Hypothalamus (tissue), 51 donors: ENCODE results near the gene CABP4.
A peak's percentile ranks its signal among the peaks of the same experiment; 100 is the strongest.
"Not testable (repeated sequence)": the region's sequence is repeated elsewhere in the genome, so short reads cannot be mapped to it uniquely, and the experiment has no call there.

ENCODE experiments used
- DNase-seq, 51 donors: peaks; one replicate each; lab custom pipeline; 2025; lab: John Stamatoyannopoulos, UW

CABP4 gene

DNA sequence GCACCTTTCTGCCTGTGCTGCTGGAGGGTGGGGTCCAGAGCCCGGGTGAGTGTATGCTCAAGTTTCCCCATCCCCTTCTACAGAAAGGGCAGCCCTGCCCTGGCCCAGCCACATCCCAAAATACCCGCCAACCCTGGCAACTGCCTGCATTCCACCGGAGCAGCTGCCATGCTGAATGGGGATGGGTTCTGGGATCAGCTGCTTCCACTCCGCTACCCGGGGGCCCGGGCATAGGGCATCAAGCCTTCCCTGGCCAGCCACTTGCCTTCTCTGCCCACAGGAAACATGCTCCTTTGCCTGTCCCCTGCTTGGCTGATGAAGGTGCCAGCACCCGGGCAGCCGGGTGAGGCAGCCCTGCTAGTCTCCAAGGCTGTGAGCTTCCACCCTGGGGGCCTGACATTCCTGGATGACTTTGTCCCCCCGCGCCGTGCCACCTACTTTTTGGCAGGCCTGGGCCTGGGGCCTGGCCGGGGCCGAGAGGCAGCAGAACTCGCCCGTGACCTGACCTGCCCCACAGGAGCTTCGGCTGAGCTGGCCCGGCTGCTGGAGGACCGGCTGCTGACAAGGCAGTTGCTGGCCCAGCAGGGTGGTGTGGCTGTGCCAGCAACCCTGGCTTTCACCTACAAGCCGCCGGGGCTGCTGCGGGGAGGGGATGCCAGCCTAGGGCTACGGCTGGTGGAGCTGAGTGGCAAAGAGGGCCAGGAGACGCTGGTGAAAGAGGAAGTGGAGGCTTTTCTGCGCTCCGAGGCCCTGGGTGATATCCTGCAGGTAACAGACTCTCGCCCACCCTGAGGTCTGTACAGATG lies 36.5 kb upstream of the CABP4 start:
- peak in 1 of 51 donors; percentile 27 for DNase-seq

DNA sequence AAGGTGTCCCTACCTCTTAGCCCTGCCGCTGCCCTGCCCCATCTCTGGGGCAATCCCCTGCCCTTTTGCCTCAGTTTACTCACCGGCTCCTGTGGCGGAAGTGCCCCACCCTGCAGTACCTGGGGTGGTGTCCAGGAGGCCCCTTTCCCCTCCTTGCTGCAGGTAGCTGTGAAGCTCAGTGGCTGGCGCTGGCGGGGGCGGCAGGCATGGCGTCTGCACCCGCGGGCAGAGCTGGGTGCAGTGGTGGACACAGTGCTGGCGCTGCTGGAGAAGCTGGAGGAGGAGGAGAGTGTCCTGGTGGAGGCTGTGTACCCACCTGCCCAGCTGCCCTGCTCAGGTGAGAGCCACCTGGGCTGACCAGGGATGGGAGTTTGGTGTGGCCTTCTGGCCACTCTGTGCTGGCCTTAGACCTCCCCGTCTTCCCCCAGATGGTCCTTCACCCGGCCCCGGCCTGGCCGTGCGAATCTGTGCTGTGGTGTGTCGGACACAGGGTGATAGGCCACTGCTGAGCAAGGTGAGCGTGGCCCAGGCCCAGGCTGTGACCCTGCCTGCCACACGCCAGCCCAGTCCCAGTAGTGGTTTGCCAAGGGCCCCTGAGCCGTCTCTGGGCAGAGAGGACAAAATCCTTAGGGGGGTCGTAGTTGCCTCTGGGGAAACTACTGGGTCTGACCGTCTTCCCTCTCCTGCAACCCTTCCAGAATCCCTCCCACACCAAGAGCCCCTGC lies 35.7 kb upstream of the CABP4 start:
- DNase-seq, result no peak

DNA sequence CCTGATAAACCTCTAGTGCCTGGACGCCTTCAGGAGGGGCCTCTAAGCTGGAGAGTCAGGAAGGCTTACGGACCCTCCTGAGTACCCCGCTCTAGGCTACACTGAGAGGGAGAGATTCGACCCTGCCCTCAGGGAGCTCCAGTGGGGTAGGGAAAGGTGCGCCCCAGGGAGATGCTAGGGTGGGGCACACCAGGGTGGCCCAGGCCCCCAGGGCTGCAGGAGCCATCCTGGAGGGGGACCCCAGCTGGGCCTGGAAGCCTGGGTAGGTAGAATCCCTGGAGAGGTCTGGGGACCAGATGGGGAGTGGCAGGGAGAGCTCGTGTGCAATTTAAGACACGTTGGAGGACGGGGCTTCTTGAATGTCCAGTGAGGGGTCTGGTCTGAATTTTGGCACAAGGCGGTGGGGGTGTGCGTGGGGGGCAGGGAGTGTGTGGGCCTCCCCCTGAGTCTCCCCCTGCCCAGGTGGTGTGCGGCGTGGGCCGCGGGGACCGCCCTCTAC lies 35.0 kb upstream of the CABP4 start:
- DNase-seq, result no peak

DNA sequence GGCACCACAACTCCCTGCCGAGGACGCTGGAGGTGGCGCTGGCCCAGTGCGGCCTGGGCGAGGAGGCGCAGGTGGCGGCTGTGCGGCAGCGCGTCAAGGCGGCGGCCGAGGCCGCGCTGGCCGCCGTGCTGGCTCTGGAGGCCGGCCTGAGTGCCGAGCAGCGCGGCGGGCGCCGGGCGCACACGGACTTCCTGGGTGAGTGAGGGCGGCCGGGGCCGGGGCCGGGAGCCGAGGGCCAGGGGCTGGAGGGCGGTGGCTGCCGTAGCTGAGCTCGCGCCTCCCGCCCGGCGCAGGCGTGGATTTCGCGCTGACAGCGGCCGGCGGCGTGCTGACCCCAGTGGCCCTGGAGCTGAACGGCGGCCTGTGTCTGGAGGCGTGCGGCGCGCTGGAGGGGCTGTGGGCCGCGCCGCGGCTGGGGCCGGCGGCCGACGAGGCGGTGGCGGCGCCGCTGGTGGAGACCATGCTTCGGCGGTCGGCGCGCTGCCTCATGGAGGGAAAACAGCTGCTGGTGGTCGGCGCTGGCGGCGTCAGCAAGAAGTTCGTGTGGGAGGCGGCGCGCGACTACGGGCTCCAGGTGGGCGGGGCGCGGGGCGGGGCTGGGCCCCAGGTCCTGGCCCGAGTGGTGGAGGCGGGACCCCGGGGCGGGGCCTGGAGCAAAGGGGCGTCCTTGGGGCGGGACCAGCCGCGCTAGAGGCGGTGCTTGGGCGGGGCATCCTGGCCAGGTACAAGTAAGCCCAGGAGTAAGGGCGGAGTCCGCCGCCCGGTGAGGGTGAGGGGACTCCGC lies 34.3 kb upstream of the CABP4 start:
- peak in 50 of 51 donors; percentile 41 to 95 (median 85) for DNase-seq

DNA sequence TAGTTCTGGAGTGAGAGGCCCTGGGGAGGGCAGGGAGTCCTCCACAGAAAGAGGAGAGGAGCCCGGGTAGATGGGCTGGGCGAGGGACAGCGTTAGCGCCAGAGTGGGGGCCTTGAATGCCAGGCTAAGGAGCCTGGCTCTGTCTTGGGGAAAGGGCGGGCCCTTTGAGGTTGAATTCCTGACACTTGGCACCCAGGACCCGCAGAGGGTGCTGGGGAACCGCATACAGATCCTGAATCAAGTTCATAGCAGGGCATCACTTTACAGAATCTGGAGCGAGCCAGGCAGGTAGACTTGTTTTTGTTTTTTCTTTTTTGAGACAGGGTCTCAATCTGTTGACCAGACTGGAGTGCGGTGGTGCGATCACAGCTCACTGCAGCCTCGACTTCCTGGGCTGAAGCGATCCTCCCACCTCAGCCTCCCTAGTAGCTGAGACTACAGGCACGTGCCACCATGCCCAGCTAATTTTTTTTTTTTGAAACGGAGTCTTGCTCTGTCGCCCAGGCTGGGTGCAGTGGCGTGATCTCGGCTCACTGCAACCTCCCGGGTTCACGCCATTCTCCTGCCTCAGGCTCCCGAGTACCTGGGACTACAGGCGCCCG lies 33.6 kb upstream of the CABP4 start:
- DNase-seq, result no peak

DNA sequence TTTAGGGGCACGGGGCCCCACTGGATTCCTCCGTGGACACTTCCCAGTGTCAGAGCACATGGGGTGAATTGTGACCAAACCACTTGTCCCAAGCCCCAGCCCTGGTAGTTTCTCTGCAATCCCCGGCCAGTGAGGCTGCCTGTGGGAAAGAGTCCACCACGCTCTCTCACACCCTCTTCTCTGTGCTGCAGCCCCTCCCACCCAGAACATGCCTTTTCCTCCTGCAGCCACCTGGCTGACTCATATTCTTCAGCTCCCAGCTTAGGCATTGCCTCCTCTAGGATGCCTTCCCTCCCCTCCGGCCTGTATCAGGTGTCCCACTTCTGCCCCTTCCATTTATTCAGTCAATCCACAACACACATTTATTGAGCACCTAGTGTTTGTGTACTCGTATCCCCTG lies 32.3 kb upstream of the CABP4 start:
- no peak for DNase-seq

DNA sequence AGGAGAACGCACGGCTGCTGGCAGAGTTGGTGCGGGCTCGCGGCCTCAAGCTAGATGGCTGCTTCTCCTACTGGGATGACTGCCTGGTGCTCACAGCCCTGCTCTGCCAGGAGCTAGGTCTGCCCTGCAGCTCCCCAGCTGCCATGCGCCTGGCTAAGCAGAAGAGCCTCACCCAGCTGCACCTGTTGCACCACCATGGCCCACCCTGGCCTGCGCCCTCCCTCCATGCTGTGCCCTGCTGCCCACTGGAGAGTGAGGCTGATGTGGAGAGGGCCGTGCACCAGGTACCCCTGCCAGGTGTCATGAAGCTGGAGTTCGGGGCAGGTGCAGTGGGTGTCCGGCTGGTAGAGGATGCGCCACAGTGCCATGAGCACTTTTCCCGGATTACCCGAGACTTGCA lies 31.7 kb upstream of the CABP4 start:
- DNase-seq, result no peak

DNA sequence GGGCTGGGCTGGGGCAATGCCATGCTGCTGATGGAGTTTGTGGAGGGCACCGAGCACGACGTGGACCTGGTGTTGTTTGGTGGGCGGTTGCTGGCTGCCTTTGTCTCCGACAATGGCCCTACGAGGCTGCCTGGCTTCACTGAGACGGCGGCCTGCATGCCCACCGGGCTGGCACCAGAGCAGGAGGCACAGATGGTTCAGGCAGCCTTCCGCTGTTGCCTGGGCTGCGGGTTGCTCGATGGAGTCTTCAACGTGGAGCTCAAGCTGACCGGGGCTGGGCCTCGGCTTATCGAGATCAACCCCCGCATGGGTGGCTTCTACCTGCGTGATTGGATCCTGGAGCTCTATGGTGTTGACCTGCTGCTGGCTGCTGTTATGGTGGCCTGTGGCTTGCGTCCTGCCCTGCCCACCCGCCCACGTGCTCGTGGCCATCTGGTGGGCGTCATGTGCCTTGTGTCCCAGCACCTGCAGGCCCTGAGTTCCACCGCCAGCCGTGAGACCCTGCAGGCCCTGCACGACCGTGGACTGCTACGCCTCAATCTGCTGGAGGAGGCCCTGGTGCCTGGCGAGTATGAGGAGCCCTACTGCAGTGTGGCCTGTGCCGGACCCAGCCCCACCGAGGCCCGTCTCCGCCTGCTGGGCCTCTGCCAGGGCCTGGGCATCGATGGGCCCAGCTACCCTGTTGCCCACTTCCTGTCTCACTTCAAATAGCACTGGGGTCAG lies 31.1 kb upstream of the CABP4 start:
- DNase-seq, result no peak

DNA sequence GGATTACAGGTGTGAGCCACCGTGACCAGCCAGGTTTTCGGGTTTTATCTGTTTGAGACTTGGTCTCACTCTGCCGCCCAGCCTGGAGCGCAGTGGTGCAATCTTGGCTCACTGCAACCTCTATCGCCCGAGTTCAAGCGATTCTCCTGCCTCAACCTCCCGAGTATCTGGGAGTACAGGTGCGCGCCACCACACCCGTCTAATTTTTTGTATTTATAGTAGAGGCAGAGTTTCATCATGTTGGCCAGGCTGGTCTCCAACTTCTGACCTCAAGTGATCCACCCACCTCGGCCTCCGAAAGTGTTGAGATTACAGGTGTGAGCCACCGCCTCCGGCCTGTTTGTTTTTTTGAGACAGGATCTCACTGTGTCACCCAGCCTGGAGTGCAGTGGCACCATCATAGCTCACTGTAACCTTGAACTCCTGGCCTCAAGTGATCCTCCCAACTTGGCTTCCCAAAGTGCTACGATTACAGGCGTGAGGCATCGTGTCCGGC lies 27.7 kb upstream of the CABP4 start:
- DNase-seq, result not testable (repeated sequence)

DNA sequence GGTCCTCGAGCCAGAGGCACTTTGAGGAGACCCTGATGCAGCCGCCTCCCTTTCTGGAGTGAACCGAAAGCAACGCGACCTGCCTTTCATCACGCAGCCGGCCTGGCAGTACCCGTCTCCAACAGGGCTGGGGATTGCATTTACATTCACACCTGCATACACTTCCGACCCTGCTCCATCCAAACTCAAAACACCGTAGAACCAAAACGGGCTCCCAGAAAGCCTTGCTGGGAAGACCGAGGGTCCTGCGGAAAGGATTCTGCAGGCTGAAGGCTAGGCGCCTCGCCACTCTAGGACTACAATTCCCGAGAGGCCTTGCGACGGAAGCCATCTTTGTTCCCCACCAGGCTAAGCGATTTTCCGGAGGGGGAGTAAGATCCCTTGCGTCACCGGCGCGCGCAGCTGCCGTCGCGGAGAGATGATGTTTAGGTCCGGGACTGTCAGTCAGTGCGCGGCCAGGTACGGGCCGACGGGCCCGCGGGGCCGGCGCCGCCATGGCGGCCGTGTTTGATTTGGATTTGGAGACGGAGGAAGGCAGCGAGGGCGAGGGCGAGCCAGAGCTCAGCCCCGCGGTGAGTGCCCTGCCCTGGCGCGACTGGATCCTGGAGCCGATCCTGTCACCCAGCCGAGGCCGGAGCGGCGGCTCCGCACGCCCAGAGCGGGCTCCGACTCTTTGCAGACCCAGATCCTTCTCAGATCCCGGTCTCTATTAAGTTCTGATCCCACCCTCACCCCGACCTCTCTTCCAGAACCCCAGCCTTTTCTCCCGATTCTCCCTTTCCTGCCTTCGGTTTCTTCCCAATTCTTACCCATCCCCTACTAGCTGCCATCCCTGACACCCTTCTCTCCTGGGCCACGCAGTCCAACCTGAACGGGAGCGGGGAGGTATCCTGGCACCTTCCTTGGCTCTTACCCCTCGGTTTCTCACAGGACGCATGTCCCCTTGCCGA lies 26.8 kb upstream of the CABP4 start, which contains the start of gene RPS6KB2:
TSS of gene RPS6KB2 (plus strand) at position 443 of the 950 bp plus-strand sequence. CDS start at position 495, 52 bp downstream.
- peak; percentile 81 to 100 (median 97) for DNase-seq

DNA sequence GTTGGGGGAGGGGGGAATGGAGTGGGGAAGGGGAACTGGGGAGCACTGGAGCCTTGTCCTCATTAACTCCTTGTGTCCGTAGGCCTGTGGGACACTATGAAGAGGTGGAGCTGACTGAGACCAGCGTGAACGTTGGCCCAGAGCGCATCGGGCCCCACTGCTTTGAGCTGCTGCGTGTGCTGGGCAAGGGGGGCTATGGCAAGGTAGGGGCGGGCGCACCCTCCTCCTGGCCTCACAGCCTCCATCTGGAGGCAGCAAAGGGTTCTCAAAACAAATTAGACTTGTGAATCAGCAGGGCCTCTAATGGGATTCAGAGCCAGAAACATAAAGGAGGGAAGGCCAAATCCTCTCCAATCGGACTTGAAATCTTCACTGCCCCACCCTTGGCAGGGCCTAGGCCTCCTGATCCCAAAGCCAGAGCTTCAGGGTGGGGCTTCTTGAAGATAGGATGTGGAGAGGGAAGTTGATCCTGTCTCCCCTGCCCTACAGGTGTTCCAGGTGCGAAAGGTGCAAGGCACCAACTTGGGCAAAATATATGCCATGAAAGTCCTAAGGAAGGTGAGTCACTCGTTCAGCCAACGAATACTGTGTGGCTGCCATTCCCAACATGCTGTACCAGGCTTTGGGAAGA lies 26.0 kb upstream of the CABP4 start:
- no peak for DNase-seq

DNA sequence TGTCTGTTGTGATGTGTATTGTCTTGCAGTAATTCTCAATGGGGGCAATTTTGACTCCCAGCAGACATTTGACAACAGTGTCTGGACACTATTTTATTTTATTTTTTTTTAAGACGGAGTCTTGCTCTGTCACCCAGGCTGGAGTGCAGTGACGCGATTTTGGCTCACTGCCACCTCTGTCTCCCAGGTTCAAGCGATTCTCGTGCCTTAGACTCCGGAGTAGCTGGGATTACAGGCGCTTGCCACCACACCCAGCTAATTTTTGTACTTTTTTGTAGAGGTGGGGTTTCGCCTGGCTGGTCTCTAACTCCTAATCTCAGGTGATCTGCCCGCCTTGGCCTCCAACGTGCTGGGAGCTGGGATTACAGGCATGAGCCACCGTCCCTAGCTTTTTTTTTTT lies 25.4 kb upstream of the CABP4 start:
- DNase-seq, result no peak

DNA sequence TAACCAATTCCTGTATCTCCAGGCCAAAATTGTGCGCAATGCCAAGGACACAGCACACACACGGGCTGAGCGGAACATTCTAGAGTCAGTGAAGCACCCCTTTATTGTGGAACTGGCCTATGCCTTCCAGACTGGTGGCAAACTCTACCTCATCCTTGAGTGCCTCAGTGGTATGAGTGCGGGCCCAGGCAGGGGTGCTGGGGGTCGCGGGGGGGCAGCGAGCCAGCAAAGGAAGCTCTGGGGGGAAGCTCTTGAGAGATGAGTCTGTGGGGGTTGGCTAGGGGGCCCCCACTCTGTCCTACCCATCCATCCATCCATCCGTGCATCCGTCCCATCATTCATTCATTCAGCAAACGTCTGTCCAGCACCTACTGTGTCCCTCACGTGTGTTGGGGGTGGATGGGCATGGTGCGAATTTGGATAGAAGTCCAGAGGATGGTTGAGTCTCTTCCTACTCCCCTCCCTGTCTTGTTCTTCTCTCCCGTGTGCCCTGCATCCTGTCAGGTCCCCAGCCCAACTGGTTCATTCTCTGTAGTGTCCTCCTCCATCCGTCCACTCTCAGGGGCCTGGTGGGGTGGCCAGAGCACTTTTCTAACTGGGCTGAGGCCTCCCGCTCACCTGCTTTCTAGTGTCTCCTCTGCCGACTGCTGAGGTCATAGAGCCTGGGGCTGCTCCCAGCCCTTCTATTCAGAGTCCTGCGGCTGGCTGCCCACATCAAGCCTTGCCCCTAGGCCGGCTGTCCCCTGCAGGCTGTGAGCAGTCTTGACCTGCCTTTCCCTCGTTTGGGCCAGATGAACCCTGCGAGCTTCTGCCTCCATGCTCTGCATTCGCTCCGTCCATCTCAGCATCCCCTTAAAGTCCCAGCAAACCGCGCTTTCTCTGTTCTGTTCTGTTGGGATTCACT lies 23.6 kb upstream of the CABP4 start:
- DNase-seq, result no peak

DNA sequence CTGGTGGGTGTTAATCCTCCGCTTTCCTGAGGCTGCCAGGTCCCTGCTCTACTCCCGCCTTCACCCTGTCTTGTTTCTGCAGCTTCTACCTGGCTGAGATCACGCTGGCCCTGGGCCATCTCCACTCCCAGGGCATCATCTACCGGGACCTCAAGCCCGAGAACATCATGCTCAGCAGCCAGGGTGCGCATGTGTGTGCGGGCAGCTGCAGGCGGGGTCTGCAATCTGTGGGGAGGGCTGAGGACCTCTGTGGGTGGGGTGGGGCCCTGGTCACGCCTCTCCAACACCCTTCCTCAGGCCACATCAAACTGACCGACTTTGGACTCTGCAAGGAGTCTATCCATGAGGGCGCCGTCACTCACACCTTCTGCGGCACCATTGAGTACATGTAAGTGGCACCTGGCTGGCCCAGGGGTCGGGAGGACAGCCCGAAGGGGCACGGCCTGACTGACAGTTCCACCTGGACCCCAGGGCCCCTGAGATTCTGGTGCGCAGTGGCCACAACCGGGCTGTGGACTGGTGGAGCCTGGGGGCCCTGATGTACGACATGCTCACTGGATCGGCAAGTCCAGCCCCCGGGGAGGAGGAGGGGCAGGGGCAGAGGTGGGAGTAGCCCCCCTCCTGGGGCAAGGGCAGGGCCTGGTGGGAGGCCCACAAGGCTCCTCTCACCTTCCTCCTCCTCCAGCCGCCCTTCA lies 22.4 kb upstream of the CABP4 start:
- DNase-seq, result no peak

DNA sequence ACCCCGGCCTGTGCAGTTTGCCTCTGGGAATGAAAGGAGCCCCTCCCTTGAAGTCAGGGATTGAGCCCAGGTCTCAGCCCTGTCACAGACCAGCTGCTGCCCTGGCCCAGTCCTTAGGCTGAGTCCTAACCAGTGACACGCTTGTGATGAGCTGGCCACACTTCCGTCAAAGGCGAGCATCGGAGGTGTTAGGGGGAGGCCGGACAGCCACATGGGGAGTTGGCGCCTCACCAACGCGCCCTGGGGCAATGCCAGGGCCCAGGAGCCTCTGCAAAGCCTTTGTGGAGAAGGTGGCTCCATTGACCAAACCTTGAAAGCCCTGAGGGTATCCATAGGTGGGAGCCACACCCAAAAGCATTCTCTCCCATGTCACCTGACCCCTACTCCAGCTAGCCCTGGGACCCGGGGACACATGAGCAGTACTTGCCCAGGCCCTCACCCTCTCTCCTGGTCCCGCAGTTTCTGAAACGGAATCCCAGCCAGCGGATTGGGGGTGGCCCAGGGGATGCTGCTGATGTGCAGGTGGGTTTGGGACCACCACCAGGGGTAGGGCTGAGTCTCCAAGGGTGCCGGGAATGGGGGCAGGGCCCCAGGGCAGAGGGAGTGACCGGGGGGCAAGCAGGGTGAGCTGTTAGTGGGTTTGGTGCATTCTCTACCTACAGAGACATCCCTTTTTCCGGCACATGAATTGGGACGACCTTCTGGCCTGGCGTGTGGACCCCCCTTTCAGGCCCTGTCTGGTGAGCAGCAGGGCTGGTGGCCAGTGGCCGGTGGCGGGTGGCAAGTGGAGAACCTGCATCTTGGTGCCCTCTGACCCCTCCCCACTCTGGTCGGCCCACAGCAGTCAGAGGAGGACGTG lies 21.4 kb upstream of the CABP4 start:
- DNase-seq, result no peak
